ENCODE measurements around the gene OTOGL. TPM values are rescaled to one million over a fixed set of nuclear protein-coding genes. Genes with fewer than 3 reads are reported as not detected.

The OTOGL gene
- polyA plus RNA-seq, 1 of the 3 experiments (the other 2 are of a cell fraction) = 0.61 TPM

DNA sequence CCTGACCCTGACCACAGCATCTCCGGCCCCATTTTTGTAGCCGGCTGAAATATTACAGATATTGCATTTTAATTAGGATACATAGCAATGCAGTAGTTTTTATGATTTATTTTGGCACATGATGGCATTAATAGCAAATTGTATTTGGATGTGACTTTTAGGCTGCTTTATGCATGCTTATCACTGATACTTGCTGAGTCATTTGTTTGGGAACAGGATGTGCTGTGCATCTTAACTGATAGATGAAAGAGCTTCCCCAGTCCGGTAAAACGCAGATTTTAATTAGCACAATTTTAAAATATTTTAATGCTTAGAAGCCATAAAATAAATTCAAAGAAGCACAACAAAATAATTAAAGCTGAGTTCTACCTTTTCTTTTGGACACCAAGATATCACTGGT, 90.7 kb downstream of the OTOGL start:
- Histone ChIP-seq H4K20me1 (ENCODE audit: insufficient read depth) (no peaks in the 10 kb centered on the region), H3K4me3 (ENCODE audit: low read depth in 2 of 2, low read length in 1 of 2) (no peak overlapping the region), H2AFZ (ENCODE audit: low read depth) (no peak overlapping the region), H3K27me3 (ENCODE audit: insufficient read depth) (no peaks in the 10 kb centered on the region), H3F3A (replicated peaks; ENCODE audit: insufficient read depth) (peaks cover 23% of the 10 kb centered on the region), H3K27ac (ENCODE audit: low read depth in 2 of 2, low read length in 1 of 2) (no peak overlapping the region), H3K9ac (no peak overlapping the region), H3K9me3 (no peaks in the 10 kb centered on the region), H3K4me1 (ENCODE audit: control insufficient read depth in 1 of 2, insufficient read depth in 2 of 2, low read depth in 1 of 2, low read length in 1 of 2) (peaks cover 0 to 15% of the 10 kb centered on the region in 2 experiments; a peak in 2 of 4 replicates), H3K9me2 (no peaks in the 10 kb centered on the region), H3K4me2 (no peak overlapping the region), H3K79me2 (ENCODE audit: insufficient read depth) (no peaks in the 10 kb centered on the region), H3K36me3 (replicated peaks in 1 of 2; ENCODE audit: control insufficient read depth in 1 of 2, insufficient read depth in 2 of 2, low read length in 1 of 2) (no peaks in the 10 kb centered on the region)
- 77% methylated on average over 4 of the region's 4 CpGs for WGBS (ENCODE audit: low lambda C conversion rate)
- DNase-seq = no peak
- POLR2A ChIA-PET = no interaction called here
- CTCF ChIA-PET = interaction anchor here (0.9 to 1.3 kb wide), 2 partner anchors 10 to 127 kb away, joined by 3 to 5 read pairs; no protein-coding TSS in a partner anchor
- no peak for TF ChIP-seq EP300 (IDR thresholded peaks at IDR 0.05; ENCODE audit: borderline replicate concordance in 1 of 2, low read depth in 1 of 2, low read length in 1 of 2)
- TF ChIP-seq YY1 (IDR thresholded peaks at IDR 0.05; ENCODE audit: low read depth) = no peak
- TF ChIP-seq, protein P1, sequence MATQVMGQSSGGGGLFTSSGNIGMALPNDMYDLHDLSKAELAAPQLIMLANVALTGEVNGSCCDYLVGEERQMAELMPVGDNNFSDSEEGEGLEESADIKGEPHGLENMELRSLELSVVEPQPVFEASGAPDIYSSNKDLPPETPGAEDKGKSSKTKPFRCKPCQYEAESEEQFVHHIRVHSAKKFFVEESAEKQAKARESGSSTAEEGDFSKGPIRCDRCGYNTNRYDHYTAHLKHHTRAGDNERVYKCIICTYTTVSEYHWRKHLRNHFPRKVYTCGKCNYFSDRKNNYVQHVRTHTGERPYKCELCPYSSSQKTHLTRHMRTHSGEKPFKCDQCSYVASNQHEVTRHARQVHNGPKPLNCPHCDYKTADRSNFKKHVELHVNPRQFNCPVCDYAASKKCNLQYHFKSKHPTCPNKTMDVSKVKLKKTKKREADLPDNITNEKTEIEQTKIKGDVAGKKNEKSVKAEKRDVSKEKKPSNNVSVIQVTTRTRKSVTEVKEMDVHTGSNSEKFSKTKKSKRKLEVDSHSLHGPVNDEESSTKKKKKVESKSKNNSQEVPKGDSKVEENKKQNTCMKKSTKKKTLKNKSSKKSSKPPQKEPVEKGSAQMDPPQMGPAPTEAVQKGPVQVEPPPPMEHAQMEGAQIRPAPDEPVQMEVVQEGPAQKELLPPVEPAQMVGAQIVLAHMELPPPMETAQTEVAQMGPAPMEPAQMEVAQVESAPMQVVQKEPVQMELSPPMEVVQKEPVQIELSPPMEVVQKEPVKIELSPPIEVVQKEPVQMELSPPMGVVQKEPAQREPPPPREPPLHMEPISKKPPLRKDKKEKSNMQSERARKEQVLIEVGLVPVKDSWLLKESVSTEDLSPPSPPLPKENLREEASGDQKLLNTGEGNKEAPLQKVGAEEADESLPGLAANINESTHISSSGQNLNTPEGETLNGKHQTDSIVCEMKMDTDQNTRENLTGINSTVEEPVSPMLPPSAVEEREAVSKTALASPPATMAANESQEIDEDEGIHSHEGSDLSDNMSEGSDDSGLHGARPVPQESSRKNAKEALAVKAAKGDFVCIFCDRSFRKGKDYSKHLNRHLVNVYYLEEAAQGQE (IDR thresholded peaks at IDR 0.05; ENCODE audit: low read depth, low read length) = no peak
- TF ChIP-seq RAD21 (IDR thresholded peaks at IDR 0.05; ENCODE audit: low read length) = no peak
- TF ChIP-seq SIN3A (IDR thresholded peaks at IDR 0.05; ENCODE audit: borderline replicate concordance, low read depth, low read length) = no peak
- no peak for TF ChIP-seq TAF1 (IDR thresholded peaks at IDR 0.05; ENCODE audit: borderline replicate concordance, low read depth, low read length)
- TF ChIP-seq POLR2AphosphoS5 (IDR thresholded peaks at IDR 0.05; ENCODE audit: low read depth, low read length) = no peak
- no peak for TF ChIP-seq CHD2 (IDR thresholded peaks at IDR 0.05; ENCODE audit: low read length, partially characterized antibody)
- TF ChIP-seq TCF12 (IDR thresholded peaks at IDR 0.05) = no peak
- no peak for TF ChIP-seq RFX5 (IDR thresholded peaks at IDR 0.05; ENCODE audit: low read length)
- TF ChIP-seq GABPA (IDR thresholded peaks at IDR 0.05; ENCODE audit: low read depth) = no peak
- TF ChIP-seq, protein P2, sequence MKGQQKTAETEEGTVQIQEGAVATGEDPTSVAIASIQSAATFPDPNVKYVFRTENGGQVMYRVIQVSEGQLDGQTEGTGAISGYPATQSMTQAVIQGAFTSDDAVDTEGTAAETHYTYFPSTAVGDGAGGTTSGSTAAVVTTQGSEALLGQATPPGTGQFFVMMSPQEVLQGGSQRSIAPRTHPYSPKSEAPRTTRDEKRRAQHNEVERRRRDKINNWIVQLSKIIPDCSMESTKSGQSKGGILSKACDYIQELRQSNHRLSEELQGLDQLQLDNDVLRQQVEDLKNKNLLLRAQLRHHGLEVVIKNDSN (IDR thresholded peaks at IDR 0.05; ENCODE audit: borderline replicate concordance, low read depth) = no peak

DNA sequence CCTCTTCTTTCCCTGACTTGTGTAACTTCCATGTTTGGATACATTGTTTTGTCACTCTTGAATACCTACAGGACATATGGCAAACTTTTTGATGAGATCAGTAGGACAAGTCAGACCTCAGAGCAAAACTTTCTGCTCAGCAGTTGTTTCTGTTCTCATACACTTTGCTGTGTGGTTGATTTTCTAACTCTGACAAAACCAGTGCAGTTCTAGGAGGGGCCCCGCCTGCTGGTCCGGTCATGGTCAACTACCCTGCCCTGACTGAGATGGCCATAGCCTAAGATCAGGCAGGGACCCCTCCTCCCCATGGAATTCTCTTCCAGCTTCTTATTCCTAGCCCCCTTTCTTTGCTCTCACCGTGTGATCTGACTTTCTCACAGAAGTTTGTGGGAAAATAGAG, 92.8 kb downstream of the OTOGL start:
- Histone ChIP-seq H2AFZ (ENCODE audit: low read depth) (0 out of 2 replicates have a peak overlapping the region, but pooled peaks have one; percentile 9), H3K27ac (ENCODE audit: low read depth in 2 of 2, low read length in 1 of 2) (no peak overlapping the region), H3K27me3 (ENCODE audit: insufficient read depth) (no peaks in the 10 kb centered on the region), H3K9ac (no peak overlapping the region), H3K9me2 (no peaks in the 10 kb centered on the region), H3K9me3 (no peaks in the 10 kb centered on the region), H3K79me2 (ENCODE audit: insufficient read depth) (no peaks in the 10 kb centered on the region), H3K36me3 (replicated peaks in 1 of 2; ENCODE audit: control insufficient read depth in 1 of 2, insufficient read depth in 2 of 2, low read length in 1 of 2) (no peaks in the 10 kb centered on the region), H3F3A (replicated peaks; ENCODE audit: insufficient read depth) (peaks cover 20% of the 10 kb centered on the region), H3K4me3 (ENCODE audit: low read depth in 2 of 2, low read length in 1 of 2) (no peak overlapping the region), H3K4me1 (ENCODE audit: control insufficient read depth in 1 of 2, insufficient read depth in 2 of 2, low read depth in 1 of 2, low read length in 1 of 2) (peaks cover 0 to 9% of the 10 kb centered on the region in 2 experiments; a peak in 2 of 4 replicates), H4K20me1 (ENCODE audit: insufficient read depth) (no peaks in the 10 kb centered on the region), H3K4me2 (no peak overlapping the region)
- 71% methylated on average over 3 of the region's 3 CpGs for WGBS (ENCODE audit: low lambda C conversion rate)
- ChIA-PET CTCF (no interaction called here), POLR2A (no interaction called here)
- TF ChIP-seq ELF1 (IDR thresholded peaks at IDR 0.05) (no peak), MXI1 (IDR thresholded peaks at IDR 0.05; ENCODE audit: low read depth, low read length) (no peak), RFX5 (IDR thresholded peaks at IDR 0.05; ENCODE audit: low read length) (no peak), JUND (IDR thresholded peaks at IDR 0.05) (no peak)
- TF ChIP-seq, protein P3, sequence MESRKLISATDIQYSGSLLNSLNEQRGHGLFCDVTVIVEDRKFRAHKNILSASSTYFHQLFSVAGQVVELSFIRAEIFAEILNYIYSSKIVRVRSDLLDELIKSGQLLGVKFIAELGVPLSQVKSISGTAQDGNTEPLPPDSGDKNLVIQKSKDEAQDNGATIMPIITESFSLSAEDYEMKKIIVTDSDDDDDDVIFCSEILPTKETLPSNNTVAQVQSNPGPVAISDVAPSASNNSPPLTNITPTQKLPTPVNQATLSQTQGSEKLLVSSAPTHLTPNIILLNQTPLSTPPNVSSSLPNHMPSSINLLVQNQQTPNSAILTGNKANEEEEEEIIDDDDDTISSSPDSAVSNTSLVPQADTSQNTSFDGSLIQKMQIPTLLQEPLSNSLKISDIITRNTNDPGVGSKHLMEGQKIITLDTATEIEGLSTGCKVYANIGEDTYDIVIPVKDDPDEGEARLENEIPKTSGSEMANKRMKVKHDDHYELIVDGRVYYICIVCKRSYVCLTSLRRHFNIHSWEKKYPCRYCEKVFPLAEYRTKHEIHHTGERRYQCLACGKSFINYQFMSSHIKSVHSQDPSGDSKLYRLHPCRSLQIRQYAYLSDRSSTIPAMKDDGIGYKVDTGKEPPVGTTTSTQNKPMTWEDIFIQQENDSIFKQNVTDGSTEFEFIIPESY (IDR thresholded peaks at IDR 0.05; ENCODE audit: borderline replicate concordance, low read depth) = no peak
- TF ChIP-seq, protein P4, sequence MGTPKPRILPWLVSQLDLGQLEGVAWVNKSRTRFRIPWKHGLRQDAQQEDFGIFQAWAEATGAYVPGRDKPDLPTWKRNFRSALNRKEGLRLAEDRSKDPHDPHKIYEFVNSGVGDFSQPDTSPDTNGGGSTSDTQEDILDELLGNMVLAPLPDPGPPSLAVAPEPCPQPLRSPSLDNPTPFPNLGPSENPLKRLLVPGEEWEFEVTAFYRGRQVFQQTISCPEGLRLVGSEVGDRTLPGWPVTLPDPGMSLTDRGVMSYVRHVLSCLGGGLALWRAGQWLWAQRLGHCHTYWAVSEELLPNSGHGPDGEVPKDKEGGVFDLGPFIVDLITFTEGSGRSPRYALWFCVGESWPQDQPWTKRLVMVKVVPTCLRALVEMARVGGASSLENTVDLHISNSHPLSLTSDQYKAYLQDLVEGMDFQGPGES (IDR thresholded peaks at IDR 0.05; ENCODE audit: low read depth, low read length) = no peak
- TF ChIP-seq, protein P2 (IDR thresholded peaks at IDR 0.05; ENCODE audit: borderline replicate concordance, low read depth) = no peak
- DNase-seq = no peak
